KOPT-K1 (cell line): ENCODE results near the gene KRT20.

Experiments
- H3K27ac ChIP-seq: fragments of 200-600 bp; sonication (generic); 2 replicates; pipeline ENCODE4 v1.5.1; 2016; ENCODE audit warnings: antibody characterized with exemption, mild to moderate bottlenecking, low read depth, low read length; ENCODE audit not compliant: poor library complexity, severe bottlenecking
- H3K36me3 ChIP-seq: fragments of 200-600 bp; sonication (generic); 2 replicates; pipeline ENCODE4 v1.5.1; 2017; ENCODE audit warnings: antibody characterized with exemption, mild to moderate bottlenecking, low read length, moderate library complexity; ENCODE audit not compliant: insufficient read depth
- H3K9me3 ChIP-seq: fragments of 200-600 bp; sonication (generic); 2 replicates; pipeline ENCODE4 v1.5.1; 2017; ENCODE audit warnings: antibody characterized with exemption, low read length, mild to moderate bottlenecking; ENCODE audit not compliant: insufficient read depth, poor library complexity, severe bottlenecking

KRT20 gene

GRCh38 chr17:40848583-40849235 is 36.3 kb downstream of the KRT20 start:
- no peaks in the 10 kb centered on the region for H3K9me3 ChIP-seq
- no peaks in the 10 kb centered on the region for H3K36me3 ChIP-seq
- H3K27ac ChIP-seq: no peak overlapping the region

- Histone ChIP-seq H3K9me3 (no peaks in the 10 kb centered on the region), H3K36me3 (no peaks in the 10 kb centered on the region), H3K27ac (no peak overlapping the region)
Observed at GRCh38 chr17:40846515-40847144, 38.4 kb downstream of the KRT20 start.

GRCh38 chr17:40844671-40845107 is 40.4 kb downstream of the KRT20 start:
- Histone ChIP-seq H3K9me3 (no peaks in the 10 kb centered on the region), H3K36me3 (no peaks in the 10 kb centered on the region), H3K27ac (no peak overlapping the region)

- Histone ChIP-seq H3K9me3 (no peaks in the 10 kb centered on the region), H3K36me3 (no peaks in the 10 kb centered on the region), H3K27ac (no peak overlapping the region)
Observed at GRCh38 chr17:40843242-40843641, 41.8 kb downstream of the KRT20 start.

GRCh38 chr17:40841246-40841645 is 43.8 kb downstream of the KRT20 start:
- Histone ChIP-seq H3K27ac (no peak overlapping the region), H3K36me3 (no peaks in the 10 kb centered on the region), H3K9me3 (no peaks in the 10 kb centered on the region)

GRCh38 chr17:40839194-40839593 is 45.8 kb downstream of the KRT20 start:
- H3K36me3 ChIP-seq: 0 out of 2 replicates have a peak, but pooled peaks cover 3% of the 10 kb centered on the region
- H3K9me3 ChIP-seq: no peaks in the 10 kb centered on the region
- no peak overlapping the region for H3K27ac ChIP-seq

GRCh38 chr17:40836020-40836419 is 49.0 kb downstream of the KRT20 start:
- Histone ChIP-seq H3K27ac (no peak overlapping the region), H3K36me3 (0 out of 2 replicates have a peak, but pooled peaks cover 3% of the 10 kb centered on the region), H3K9me3 (no peaks in the 10 kb centered on the region)

- no peak overlapping the region for H3K27ac ChIP-seq
- H3K36me3 ChIP-seq: 0 out of 2 replicates have a peak, but pooled peaks cover 3% of the 10 kb centered on the region
- H3K9me3 ChIP-seq: no peaks in the 10 kb centered on the region
Observed at GRCh38 chr17:40833882-40834281, 51.2 kb downstream of the KRT20 start.

GRCh38 chr17:40832840-40833239 is 52.2 kb downstream of the KRT20 start:
- Histone ChIP-seq H3K36me3 (0 out of 2 replicates have a peak, but pooled peaks cover 3% of the 10 kb centered on the region), H3K27ac (no peak overlapping the region)

GRCh38 chr17:40830085-40830776 is 54.8 kb downstream of the KRT20 start:
- Histone ChIP-seq H3K9me3 (no peaks in the 10 kb centered on the region), H3K36me3 (no peaks in the 10 kb centered on the region), H3K27ac (no peak overlapping the region)

More at GRCh38 chr17:40832840-40833239, 52.2 kb downstream of the KRT20 start:
- H3K9me3 ChIP-seq: no peaks in the 10 kb centered on the region

GRCh38 chr17:40828454-40829044 is 56.5 kb downstream of the KRT20 start:
- peak overlapping the region; percentile 55 for H3K27ac ChIP-seq
- no peaks in the 10 kb centered on the region for H3K9me3 ChIP-seq
- H3K36me3 ChIP-seq: no peaks in the 10 kb centered on the region

- Histone ChIP-seq H3K9me3 (no peaks in the 10 kb centered on the region), H3K27ac (peak overlapping the region; percentile 55), H3K36me3 (no peaks in the 10 kb centered on the region)
Observed at GRCh38 chr17:40827746-40828453, 57.1 kb downstream of the KRT20 start.
